HG03378 (cell line): ENCODE data around the gene PLEKHA8.
"Not testable (repeated sequence)": the region's sequence is repeated elsewhere in the genome, so short reads cannot be mapped to it uniquely, and the experiment has no call there.

Source experiments
- ATAC-seq: cut with Tn5 transposase; IDR thresholded peaks from one replicate; pipeline ENCODE4 v1.9.1; 2021; ENCODE audit warnings: mild to moderate bottlenecking, moderate library complexity; ENCODE audit not compliant: unreplicated experiment

The PLEKHA8 gene

DNA sequence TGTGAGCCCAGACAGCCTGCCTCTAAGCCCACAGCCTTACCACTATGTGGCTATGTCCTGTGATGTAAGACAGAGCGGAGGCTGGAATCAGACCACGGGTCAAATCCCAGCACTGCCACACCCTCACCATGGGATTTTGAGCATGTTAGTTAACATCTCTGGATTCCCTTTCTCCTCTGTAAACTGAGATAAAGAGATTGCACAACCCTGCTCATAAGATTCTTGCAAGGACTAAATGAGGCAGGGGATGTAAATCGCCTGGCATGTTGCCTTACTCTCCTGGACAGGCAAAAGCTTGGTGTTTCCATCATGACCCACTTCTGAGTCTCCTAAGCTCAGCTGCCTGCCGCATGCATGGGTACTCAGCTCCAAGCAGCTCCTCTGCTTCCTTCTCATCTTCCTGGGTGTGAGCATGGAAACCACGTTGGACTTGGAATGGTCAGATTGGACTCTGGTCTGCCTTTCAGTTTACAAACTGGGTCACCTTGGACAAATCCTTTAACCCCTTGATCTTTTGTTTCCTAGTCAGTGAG lies 65.3 kb downstream of the PLEKHA8 start:
- no peak for ATAC-seq

GRCh38 chr7:30098599-30098998 lies 70.4 kb downstream of the PLEKHA8 start:
- not testable (repeated sequence) for ATAC-seq

DNA sequence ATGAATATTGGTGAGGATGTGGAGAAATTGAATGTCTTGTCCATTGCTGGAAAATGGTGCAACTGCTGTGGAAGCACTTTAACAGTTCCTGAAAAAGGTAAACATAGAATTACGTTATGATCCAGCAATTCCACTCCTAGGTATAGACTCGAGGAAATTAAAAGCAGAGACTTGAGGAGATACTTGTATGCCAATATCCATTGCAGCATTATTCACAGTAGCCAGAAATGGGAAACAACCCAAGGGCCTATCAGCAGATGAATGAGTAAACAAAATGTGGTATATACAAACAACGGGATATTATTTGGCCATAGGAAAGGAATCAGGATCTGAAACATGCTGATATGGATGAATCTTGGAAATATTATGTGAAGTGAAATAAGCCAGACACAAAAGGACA lies 74.1 kb downstream of the PLEKHA8 start:
- no peak for ATAC-seq

DNA sequence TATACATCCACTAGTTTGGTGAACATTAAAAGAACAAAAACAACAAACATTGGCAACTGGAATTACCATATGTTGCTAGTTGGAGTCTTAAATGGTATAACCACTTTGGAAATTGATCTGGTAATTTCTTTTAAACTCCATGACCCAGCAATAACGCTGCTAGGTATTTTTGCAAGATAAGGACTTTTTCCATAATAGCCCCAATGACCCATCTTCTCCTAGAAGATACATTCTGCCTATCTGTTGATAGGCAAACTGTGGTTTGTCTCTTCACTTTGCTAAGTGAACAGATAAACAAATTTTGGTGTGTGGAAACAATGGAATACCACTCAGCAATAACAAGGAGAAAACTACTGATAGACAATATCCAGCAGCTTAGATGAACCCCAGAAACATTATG lies 75.9 kb downstream of the PLEKHA8 start:
- ATAC-seq = no peak

DNA sequence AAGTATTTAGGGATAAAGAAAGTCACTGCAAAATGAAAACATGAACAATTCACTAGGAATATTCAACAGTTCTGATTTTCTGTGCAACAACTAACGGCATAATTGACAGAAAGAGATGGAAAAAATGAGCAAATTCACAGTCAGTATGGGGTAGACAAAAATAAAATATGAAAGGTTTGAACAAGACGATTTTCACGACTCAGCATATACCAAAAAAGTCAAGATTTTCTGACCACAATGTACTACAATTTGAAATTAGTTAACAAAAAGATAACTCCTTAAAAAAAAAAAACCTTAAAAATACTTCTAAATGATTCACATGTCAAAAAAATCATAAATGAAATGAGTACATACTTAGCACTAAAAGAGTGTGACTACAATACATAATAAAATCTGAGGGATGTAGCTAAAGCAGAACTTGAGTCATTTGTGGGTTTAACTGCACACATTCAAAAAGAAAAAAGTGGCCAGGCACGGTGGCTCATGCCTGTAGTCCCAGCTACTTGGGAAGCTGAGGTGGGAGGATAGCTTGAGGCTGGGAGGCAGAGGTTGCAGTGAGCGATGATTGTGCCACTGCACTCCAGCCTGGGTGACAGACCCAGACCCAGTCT lies 84.0 kb downstream of the PLEKHA8 start:
- no peak for ATAC-seq

DNA sequence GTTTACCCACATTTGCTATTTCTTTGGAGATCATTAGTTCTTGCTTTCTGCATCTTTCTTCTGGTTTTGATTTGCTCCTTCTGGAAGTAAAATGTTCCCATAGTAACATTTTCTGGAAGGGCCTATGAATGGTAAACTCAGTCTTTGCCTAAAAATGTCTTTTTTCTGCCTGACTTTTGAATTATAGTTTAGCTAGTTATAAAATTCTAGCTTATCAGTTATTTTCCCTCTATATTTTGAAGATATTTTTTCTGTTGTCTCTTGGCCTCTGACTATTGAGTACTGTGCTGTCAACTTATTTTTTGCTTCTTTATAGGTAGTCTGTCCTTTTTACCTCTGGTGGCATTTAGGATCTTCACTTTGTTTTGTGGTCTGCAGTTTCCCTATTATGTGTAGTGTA lies 84.9 kb downstream of the PLEKHA8 start:
- no peak for ATAC-seq

DNA sequence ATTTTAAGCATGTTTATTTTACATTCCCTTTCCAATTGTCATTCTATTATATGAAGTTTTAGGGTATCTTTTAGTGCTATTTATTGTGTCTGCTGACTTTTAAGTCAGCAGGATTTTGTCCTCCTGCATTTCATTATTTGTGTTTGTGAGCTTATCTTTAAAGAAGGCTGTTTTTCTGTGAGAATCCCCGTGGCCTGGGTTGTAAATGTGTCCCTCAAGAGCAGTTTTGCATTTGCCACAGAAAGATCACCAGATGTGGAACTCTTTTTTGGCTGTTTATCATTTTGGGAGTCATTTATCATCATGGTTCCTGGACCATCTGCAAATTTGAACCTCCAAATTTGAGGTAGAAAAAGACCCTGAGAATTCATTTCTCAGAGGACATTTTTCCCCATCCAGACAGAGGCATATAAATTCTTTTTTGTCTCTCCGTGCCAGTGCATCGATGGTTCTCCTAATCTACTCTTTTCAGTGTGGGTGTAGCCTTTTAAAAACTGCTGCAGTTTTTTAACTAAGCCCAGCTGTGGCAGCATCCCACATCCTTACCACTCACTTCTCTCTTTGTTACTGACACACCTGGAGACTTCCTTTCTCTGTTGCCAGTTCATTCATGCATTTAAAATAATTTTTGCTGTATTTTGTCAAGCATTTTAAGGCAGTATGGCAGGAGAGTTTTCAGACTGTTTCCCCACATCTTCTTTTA lies 86.5 kb downstream of the PLEKHA8 start:
- ATAC-seq = no peak

DNA sequence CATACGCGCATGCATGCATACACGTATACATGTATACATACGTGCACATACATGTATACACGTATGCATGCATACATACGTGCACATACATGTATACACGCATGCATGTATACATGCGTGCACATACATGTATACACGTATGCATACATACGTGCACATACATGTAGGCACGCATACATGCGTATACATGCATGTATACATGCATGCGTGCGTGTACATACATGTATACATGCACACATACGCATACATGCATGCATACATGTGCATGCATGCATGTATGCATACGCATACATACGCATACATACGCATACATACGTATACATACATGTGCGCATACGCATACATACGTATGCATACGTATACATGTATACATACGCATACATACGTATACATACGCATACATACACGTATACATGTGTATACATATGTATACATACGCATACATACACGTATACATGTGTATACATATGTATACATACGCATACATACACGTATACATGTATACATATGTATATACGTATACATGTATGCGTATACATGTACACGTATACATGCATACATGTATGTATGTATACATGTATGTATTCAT lies 87.6 kb downstream of the PLEKHA8 start:
- no peak for ATAC-seq

DNA sequence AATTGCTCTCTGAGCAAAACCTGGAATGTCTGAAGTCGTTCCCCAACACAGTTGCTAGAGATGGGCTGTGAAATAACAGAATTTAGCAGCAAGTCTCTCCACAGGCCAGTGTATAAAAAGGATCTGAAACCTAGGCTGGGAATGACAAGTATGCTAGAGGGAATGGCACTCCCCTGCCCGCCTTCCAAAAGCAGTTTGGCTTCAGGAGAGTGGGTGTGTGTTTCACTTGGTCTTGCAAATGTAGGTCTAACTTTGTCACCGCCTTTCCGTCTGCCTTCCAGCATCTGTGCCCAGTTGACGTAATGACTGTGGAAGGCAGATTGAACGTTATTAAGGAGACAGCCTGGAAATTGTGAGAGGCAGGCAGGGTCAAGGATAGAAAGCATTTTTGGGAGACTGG lies 88.6 kb downstream of the PLEKHA8 start:
- ATAC-seq = no peak

DNA sequence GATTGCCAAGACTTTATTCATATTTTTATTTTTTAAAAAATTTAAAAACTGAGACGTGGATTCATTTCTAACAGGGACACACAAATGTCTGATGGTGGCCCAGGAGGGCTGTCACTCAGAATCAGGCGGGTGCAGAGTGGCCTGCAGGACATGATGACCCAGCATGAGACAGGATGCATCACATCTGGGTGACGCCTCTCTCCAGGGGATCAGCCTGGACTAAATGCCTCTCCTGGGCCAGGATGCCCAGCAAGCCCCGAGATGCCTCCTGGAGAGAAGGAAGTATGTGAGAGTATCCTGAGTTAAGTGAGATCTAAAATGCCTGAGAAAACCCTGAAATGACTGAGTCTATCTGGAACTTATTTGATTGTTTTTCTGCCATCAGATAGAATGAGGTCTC lies 89.7 kb downstream of the PLEKHA8 start:
- ATAC-seq = no peak

GRCh38 chr7:30119890-30120577 lies 91.8 kb downstream of the PLEKHA8 start:
- no peak for ATAC-seq

DNA sequence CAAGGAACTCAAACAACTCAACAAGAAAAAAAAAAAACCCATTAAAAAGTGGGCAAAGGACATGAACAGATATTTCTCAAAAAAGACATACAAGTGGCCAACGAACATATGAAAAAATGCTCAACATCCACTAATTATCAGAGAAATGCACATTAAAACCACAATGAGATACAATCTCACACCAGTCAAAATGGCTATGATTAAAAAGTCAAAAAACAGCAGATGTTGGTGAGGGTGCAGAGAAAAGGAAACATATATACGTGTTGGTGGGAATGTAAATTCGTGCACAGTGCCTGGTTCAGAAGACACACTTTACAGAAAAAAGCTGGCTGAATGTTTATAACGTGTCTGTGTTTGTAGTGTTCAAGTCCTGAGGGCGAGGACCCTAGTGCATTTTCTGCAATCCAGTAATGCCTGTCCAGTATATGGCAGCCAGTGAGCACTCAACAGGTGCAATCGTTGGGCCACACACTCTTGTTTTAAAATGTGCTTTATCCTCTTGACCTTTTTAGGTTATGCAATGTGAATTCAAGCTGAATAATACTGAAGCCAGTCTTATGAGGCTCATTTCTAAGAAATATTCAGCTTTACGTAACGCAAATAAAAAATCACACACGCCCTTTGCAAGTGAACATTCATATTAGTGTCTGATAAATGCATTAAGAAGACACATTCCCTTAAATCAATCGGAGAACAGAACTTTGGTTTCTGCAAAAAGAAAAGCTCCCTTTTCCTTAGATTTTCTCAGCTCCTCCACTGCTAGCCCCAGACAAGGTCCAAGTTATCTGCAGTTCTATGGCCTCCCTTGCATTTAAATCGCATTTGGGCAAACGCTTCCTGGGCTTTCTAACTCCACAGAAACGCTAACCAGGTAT lies 105.8 kb downstream of the PLEKHA8 start:
- no peak for ATAC-seq

DNA sequence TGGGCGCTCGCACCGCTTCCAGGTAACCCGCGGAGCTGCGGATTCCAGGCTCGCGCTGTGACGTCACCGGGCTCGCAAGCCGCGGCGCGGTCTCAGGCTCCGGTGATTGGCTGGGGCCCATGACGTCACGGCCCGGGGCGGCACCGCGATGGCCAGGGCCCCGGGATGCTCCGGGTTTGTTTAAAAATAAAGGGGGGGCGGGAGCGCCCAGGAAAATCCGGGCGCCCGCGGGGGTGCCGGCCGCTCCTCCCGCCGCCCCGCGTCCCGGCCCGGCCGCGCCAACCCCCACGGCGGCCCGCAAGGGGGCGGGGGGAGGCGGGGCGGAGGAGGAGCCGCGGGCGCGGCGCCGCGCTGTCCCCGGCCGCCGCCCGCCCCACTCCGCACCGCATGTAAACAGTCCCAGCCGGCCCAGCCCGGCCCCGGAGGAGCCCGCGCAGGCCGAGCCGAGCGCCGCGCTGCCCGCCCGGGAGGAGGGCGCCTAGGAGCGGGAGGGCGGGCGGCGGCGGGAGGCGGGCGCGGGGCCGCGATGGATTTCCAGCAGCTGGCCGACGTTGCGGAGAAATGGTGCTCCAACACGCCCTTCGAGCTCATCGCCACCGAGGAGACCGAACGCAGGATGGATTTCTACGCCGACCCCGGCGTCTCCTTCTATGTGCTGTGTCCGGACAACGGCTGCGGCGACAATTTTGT lies 106.5 kb downstream of the PLEKHA8 start, which contains the start of gene MTURN:
TSS of gene MTURN (plus strand) at position 376 of the 690 bp plus-strand sequence. CDS start at position 527, 151 bp downstream.
- peak; percentile 79 for ATAC-seq

DNA sequence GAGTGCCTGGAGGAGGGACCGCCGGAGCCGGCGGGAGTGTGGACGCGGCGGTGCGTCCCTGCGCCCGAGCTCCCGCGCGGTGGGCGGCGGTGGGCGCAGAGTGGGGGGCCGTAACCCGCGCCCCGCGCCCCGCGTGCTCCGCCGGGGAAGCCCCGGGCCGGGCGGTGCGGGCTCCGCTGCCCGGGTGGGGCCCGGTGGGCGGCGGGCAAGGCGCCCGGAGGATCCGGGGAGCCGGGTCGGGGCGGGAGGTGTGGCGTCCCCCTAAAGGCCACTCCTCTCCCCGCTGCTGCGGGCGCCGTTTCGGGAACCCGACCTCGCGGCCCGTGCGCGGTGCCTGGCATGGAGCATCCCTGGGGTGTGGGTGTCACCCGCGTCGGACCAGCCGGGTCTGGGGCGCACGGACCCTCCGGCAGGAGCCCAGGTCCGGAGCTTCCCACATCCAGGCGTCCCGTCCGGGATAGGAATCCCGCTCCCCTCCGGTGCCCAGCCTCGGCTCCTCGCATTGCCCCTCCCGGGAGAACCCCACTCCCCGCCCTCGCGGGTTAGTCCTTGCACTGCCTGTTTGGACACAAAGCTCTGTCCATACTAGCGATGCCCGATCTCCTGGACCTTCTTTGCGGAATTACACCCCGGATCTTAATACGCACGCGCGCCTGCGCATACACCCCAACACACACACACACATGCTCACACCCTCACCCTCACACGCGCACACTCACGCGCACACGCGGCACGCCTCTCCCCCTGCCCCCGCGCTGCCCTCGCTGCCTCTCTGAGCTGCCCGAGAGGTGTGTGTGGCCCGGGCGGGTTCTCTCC lies 107.3 kb downstream of the PLEKHA8 start:
- peak; percentile 41 for ATAC-seq

DNA sequence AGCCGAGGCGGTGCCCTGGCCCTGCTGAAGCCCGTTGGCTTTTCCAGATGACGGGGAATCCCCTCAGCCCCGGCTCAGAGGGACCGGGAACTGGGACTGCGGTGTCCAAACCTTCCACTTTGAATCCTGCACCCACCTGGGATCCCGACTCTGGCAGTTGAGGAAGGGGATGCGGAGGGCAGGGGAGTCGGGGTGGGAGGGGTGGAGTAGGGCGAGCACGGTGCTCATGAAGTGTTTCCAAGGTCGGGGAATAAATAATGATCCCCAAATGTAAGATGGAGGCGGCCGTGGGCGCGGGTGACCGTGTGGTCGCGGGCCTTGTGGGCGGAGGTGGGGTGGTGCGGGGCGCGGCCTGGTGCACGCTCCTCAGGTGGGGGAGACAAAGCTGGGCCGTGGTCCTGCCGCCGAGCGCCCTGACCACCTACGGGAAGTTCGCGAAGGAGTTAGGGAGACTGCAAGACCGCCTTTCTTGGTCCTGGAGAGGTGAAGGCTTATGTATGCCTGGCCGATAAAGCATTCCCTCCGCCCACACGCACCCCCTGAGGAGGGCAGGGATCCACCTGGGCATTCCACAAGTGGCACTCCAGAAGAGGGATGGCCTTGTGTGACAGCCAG lies 108.0 kb downstream of the PLEKHA8 start:
- ATAC-seq = no peak

DNA sequence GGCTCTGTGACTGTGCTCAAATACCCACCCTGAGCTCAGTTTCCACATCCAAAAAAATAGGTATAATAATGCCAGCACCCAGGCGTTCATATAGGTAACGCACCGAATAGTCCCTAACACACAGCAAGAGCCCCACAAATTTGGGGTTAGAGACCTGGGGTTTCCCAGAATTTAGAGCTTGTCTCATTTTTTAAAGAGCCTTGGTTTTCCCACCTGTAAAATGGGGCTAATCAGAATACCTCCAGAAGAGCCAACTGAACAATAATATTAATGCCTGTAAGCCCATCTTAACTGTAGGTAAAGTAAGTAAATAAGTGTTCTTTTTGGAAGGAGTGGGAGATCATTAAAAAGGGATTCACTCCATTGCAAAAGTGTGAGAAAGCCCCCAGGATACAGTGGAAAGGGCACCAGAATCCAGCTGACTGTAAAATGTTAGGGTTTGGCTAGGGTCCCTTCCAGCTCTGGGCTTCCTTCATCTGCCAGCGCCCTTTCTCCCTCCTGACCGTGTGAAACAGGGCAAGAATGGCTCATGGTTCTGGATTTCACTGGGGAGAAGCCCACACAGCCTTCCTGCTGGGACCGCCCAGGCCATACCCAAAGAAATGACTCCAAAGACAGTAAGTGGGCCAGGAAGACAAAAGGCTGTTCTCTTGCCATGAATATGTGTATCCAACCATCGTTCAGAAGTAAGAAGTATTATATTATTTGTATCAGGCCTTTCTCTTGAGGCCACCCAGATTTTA lies 108.7 kb downstream of the PLEKHA8 start:
- ATAC-seq = no peak

- no peak for ATAC-seq
Observed at GRCh38 chr7:30139836-30140384, 111.7 kb downstream of the PLEKHA8 start.

DNA sequence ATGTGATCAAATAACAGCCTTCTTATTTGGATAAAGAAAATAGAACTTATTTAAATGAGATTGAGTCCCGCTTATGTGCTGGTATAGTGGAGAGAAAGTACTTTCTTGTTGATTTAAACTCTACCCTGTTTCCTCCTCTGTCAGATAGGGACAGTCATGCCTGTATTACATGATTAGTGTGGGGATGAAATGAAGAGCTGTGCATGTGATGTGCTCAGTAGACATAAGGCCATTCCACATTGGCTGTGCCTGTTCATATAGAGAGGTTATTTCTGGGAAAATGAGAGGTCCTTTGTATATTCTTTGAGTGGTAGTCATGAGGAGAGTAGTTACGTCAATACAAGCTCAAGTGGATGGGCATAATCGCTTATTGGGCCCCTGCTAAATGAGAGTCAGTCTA lies 112.2 kb downstream of the PLEKHA8 start:
- no peak for ATAC-seq
